DOHH2 (cell line): ENCODE measurements around the gene TMEM184A.

ENCODE experiments used
- H3F3A ChIP-seq: fragments of 200-600 bp; sonication (generic), shearing (Covaris generic); 2 replicates; pipeline ENCODE4 v1.6.0; 2016; ENCODE audit warnings: antibody characterized with exemption, mild to moderate bottlenecking; ENCODE audit not compliant: control insufficient read depth, insufficient read depth
- H3K27ac ChIP-seq: fragments of 200-600 bp; sonication (generic); 2 replicates; pipeline ENCODE4 v1.5.1; 2014; ENCODE audit warnings: low read depth, mild to moderate bottlenecking, low read length, moderate library complexity
- H3K27me3 ChIP-seq: fragments of 200-600 bp; sonication (generic); 2 replicates; pipeline ENCODE4 v1.6.1; 2014; ENCODE audit warnings: mild to moderate bottlenecking, low read length, mixed read lengths; ENCODE audit not compliant: control insufficient read depth
- H3K36me3 ChIP-seq: fragments of 200-600 bp; sonication (generic); 2 replicates; pipeline ENCODE4 v1.6.1; 2014; ENCODE audit warnings: mild to moderate bottlenecking, low read length, moderate library complexity, mixed read lengths; ENCODE audit not compliant: control insufficient read depth
- H3K4me1 ChIP-seq: fragments of 200-600 bp; sonication (generic); 2 replicates; pipeline ENCODE4 v1.6.1; 2014; ENCODE audit warnings: mild to moderate bottlenecking, low read length, mixed read lengths; ENCODE audit not compliant: control insufficient read depth
- H3K4me2 ChIP-seq: fragments of 200-600 bp; sonication (generic); 2 replicates; pipeline ENCODE4 v1.6.0; 2014; ENCODE audit warnings: mild to moderate bottlenecking, low read length, moderate library complexity
- H3K4me3 ChIP-seq: fragments of 200-600 bp; sonication (generic); 2 replicates; pipeline ENCODE4 v1.5.1; 2014; ENCODE audit warnings: mild to moderate bottlenecking, low read length, mixed read lengths
- H3K79me2 ChIP-seq: fragments of 200-600 bp; sonication (generic); 2 replicates; pipeline ENCODE4 v1.6.1; 2014; ENCODE audit warnings: mild to moderate bottlenecking, low read length, mixed read lengths; ENCODE audit not compliant: control insufficient read depth
- H3K9me2 ChIP-seq: fragments of 200-600 bp; sonication (generic); replicated peaks from 2 replicates; pipeline ENCODE4 v1.6.1; 2014; ENCODE audit warnings: mild to moderate bottlenecking, low read length, mixed read lengths; ENCODE audit not compliant: control insufficient read depth
- H3K9me3 ChIP-seq: fragments of 200-600 bp; sonication (generic); 2 replicates; pipeline ENCODE4 v1.6.1; 2014; ENCODE audit warnings: antibody characterized with exemption, low read length, mixed read lengths; ENCODE audit not compliant: control insufficient read depth, insufficient read depth
- H4K20me1 ChIP-seq: fragments of 200-600 bp; sonication (generic); 2 replicates; pipeline ENCODE4 v1.6.0; 2014; ENCODE audit warnings: low read depth, mild to moderate bottlenecking, antibody characterized with exemption, low read length, moderate library complexity; ENCODE audit not compliant: control insufficient read depth, insufficient read depth
- EZH2phosphoT487 ChIP-seq: fragments of 200-600 bp; sonication (generic); IDR thresholded peaks from 2 replicates; pipeline ENCODE4 v1.6.1; 2017; ENCODE audit warnings: borderline replicate concordance, mild to moderate bottlenecking, antibody characterized with exemption, low read length, moderate library complexity, mixed read lengths
- TF ChIP-seq, protein P1 (sequence below): fragments of 200-600 bp; sonication (generic); IDR thresholded peaks from one replicate; pipeline ENCODE4 v1.5.1; 2014; ENCODE audit warnings: antibody characterized with exemption, mild to moderate bottlenecking, low read depth, low read length; ENCODE audit not compliant: poor library complexity, severe bottlenecking

The TMEM184A gene

DNA sequence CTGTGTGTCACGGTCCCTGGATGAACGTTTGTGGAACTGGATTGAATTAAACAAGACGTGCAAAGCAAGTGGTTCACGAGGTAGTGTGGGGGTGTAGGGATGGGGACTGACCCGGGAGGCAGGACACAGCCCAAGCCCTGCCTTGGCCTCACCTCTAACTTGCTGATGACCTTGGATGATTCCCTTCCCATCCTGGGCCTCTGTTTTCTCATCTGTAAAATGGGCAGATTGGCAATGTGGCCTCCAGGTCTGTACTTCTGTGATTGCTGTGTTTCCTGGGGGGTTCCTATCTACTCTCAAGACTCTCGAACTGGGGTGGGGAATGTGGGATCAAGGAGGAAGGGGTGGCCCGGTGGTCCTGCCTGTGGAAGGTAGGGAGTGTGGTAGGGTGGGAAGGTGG is 19.8 kb upstream of the TMEM184A start:
- Histone ChIP-seq H3K9me2 (no peaks in the 10 kb centered on the region), H3K79me2 (peaks cover 6% of the 10 kb centered on the region), H4K20me1 (no peaks in the 10 kb centered on the region), H3K4me2 (no peak overlapping the region), H3K9me3 (no peaks in the 10 kb centered on the region), H3K27me3 (peaks cover 5% of the 10 kb centered on the region), H3K4me1 (peaks cover 20% of the 10 kb centered on the region), H3K36me3 (no peaks in the 10 kb centered on the region), H3K27ac (no peak overlapping the region), H3K4me3 (no peak overlapping the region), H3F3A (peaks cover 11% of the 10 kb centered on the region; the same call in 1 of the 2 replicates)
- no peak for TF ChIP-seq EZH2phosphoT487
- TF ChIP-seq, protein P1, sequence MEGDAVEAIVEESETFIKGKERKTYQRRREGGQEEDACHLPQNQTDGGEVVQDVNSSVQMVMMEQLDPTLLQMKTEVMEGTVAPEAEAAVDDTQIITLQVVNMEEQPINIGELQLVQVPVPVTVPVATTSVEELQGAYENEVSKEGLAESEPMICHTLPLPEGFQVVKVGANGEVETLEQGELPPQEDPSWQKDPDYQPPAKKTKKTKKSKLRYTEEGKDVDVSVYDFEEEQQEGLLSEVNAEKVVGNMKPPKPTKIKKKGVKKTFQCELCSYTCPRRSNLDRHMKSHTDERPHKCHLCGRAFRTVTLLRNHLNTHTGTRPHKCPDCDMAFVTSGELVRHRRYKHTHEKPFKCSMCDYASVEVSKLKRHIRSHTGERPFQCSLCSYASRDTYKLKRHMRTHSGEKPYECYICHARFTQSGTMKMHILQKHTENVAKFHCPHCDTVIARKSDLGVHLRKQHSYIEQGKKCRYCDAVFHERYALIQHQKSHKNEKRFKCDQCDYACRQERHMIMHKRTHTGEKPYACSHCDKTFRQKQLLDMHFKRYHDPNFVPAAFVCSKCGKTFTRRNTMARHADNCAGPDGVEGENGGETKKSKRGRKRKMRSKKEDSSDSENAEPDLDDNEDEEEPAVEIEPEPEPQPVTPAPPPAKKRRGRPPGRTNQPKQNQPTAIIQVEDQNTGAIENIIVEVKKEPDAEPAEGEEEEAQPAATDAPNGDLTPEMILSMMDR, result no peak

DNA sequence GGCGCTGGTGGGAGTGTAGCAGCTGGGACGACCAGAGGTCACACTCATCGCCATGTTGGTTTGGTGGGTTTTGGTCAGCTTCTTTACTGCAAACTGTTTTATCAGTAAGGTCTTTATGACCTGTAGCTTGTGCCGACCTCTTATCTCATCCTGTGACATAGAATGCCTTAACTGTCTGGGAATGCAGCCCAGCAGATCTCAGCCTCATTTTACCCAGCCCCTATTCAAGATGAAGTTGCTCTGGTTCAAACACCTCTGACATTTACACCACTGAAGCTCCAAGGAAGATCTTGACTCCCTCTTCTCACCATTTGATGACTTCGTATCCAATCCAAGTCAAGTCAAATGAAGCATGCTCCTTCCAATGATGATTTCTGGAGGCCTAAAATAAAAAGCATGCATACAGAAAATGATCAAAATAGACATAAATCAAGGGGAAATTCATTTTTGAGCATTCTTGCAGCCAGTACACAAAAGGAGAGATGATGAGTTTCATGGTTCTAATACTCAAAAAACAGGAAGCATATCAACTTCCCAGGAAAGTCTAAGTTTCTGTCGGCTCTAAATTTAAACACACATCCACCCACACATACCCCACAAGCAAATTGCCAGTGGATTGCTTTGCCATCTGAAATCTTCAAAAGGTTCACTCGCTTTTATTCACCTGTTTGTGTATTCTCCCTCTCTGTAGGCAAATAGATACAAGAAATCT is 16.3 kb upstream of the TMEM184A start:
- no peaks in the 10 kb centered on the region for H3K27me3 ChIP-seq
- H3K27ac ChIP-seq, result no peak overlapping the region
- peaks cover 34% of the 10 kb centered on the region for H3K79me2 ChIP-seq
- peaks cover 27% of the 10 kb centered on the region for H3K4me1 ChIP-seq
- H3K4me3 ChIP-seq, result no peak overlapping the region
- TF ChIP-seq, protein P1, result no peak
- H3K4me2 ChIP-seq, result no peak overlapping the region
- H3K9me2 ChIP-seq, result no peaks in the 10 kb centered on the region
- no peaks in the 10 kb centered on the region for H3K9me3 ChIP-seq
- H4K20me1 ChIP-seq, result no peaks in the 10 kb centered on the region
- H3K36me3 ChIP-seq, result peaks cover 8% of the 10 kb centered on the region
- H3F3A ChIP-seq, result peaks cover 13% of the 10 kb centered on the region; the same call in 1 of the 2 replicates

DNA sequence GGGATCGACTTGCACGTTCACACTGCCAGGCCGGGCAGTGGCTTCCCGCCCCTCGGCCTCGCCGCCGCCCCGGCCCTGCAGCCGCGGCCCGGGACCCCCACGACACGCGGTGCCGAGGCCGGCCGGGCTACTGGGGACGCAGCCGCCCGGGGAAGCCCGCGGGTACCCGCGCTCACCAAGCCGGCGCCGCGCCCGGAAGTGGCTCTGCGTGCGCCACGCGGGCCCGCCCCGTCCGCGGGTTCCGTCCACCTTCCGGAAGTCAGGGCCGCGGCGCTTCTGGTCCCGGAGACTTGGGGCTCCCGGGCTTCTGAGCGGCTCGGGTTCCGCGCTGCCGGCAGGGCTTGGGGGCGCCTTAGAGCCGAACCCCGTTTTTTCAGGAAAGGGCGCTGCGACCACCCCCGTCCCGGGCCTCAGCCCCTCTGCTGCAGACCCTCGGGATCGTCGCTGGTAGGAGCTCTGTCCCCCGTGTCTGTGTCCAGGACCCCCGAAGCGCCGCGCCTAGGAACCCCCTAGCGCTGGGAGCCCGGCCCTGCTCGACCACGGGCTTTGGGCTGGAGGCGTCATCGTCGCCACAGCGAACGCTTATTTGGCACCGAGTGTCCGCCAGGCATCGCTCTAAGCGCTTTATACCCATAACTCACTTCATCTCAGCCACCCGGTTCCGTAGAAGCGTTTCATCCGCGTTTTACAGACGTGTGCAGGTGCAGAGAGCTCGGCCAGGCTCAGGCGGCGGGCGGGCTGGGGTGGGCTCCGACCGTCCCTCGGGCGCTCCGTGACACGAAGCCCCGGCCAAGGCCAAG is 14.0 kb upstream of the TMEM184A start, which contains the start of gene PSMG3:
Gene PSMG3, minus strand, starts transcription at position 200 of the 800 bp plus-strand sequence. CDS start 693 bp downstream, outside the sequence.
- no peaks in the 10 kb centered on the region for H3K9me2 ChIP-seq
- H3K4me3 ChIP-seq, result peak within 1 kb of the TSS; percentile 77
- no peak for TF ChIP-seq EZH2phosphoT487
- TF ChIP-seq, protein P1, result peak; percentile 62
- H3K27ac ChIP-seq, result peak within 1 kb of the TSS; percentile 62
- H3K4me1 ChIP-seq, result peaks cover 27% of the 10 kb centered on the region
- H3K9me3 ChIP-seq, result no peaks in the 10 kb centered on the region
- H3K4me2 ChIP-seq, result peak within 1 kb of the TSS; percentile 77
- no peaks in the 10 kb centered on the region for H4K20me1 ChIP-seq
- no peaks in the 10 kb centered on the region for H3K27me3 ChIP-seq
- peaks cover 16% of the 10 kb centered on the region; the same call in 1 of the 2 replicates for H3F3A ChIP-seq
- H3K79me2 ChIP-seq, result peaks cover 37% of the 10 kb centered on the region
- H3K36me3 ChIP-seq, result peaks cover 24% of the 10 kb centered on the region
